Right lobe of liver (tissue), 4 donors: ENCODE measurements around the gene COL4A3.

Experiments
- CTCF ChIP-seq, 4 donors: fragments of 200-600 bp in 3 of 4; fragments of 450-650 bp in 1 of 4; IDR thresholded peaks; one replicate each; pipeline versions ENCODE4 v1.5.1 to v1.8.0; 2016 to 2022; ENCODE audit warnings: antibody characterized with exemption in 4 of 4, mild to moderate bottlenecking in 2 of 4
- POLR2A ChIP-seq: fragments of 450-650 bp; IDR thresholded peaks from one replicate; pipeline ENCODE4 v1.6.1; 2017; ENCODE audit warnings: antibody characterized with exemption, mild to moderate bottlenecking
- donor health status: DM: no; HTN: no; CAD: no.
- donor health status: DM: no; HTN: no; CAD: no.
- donor health status: DM: no; HTN: yes; CAD: no.

GRCh38 chr2:227323818-227324217, 159.4 kb downstream of the COL4A3 start:
- TF ChIP-seq CTCF (IDR thresholded peaks at IDR 0.05) (no peak), POLR2A (no peak)
